Stimulated activated CD4-positive, alpha-beta T cell treated with anti-CD3 and anti-CD28 coated beads, Interleukin-15, amount 100 ng/mL, for 1 hour (primary cell): ENCODE measurements around the gene ACP4.
"Not testable (repeated sequence)": the region's sequence is repeated elsewhere in the genome, so short reads cannot be mapped to it uniquely, and the experiment has no call there.

ENCODE experiments used
- DNase-seq, 2 donors: peaks; one replicate each; pipeline ENCODE4 v3.0.0-alpha.2; 2020; ENCODE audit warnings: low read depth in 1 of 2, low spot score in 1 of 2

Gene ACP4

GRCh38 chr19:50796634-50797428 lies 6.6 kb downstream of the ACP4 start:
- no peak for DNase-seq

GRCh38 chr19:50797429-50797780 lies 7.2 kb downstream of the ACP4 start:
- no peak for DNase-seq

DNA sequence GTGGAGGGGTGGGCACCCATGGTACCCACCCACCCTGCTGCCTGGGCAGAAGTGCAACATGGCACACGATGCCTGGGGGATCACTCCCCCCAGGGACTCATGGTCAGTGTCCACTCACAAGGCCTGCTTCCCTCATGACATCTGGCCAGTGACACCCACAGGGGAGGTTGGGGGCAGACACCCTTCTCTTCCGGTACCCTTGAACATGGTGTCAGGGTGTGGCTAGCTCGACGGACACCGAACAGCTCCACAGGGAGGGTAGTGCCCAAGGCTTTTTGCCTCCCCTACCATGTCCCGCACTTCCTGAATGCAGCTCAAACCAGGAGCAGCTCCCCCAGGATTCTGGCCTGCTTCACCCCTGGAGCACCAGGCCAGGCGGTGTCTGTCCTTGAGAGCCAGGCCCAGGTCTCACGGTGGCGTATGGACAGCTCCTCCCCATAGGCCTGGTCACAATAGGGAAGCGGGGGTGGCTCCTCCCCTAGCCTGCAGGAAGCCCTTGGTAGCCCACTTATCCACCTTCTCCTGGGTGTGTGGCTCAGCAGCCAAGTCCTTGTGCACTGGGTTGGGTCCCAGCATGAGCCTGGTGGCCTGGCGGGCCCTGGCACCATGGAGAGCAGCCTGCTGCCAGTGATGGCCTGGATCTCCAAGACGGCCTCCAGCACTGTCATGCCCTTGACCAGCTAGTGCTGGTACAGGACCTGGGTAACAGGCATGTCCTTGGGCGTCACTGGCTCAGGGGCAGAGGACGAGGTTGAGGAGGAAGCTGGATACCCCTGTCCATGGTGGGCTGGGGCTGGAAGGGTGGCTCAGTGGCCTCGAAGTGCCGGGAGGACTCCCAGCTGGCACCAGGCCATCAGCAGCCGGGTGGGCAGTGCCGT lies 7.8 kb downstream of the ACP4 start:
- DNase-seq = no peak

DNA sequence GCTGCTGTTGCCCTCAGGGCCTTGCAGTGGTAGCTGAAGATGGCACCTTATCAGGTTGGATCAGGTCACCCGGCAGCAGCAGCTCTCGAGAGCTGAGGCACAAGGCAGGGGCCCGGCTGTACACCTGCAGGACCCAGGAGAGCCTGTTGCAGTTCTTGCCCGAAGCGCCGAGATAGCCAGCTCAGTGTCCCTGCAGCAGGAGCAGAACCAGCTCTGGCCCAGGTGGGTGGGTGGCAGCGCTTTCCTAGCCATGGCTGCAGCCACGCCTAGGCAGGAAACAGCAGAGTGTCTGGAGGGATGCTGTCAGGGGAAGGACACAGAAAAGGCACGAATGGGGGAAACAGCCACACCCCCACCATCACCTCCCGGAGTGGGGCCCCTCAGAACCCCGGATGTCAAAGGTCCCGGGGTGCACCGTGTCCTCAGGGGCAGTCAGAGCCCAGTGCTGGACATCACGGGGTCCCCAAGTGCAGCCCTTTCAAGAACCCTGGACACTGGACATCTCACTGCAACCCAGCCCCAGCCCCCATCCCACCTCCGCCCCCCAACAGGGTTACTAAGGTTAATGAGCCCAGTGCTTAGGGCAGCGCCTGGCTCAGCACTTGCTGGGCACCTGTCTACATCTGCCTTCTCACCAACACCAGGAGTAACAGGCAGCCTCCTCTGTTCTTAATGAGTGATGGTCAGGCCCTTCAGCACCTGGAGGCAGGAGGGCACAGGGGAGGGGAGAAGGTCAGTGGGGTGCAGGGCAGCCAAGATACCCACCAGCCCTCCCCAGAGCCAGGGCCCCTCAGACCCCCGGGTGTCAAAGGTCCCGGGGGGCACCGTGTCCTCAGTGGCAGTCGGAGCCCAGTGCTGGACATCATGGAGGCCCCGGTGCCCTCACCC lies 8.7 kb downstream of the ACP4 start:
- DNase-seq = no peak

DNA sequence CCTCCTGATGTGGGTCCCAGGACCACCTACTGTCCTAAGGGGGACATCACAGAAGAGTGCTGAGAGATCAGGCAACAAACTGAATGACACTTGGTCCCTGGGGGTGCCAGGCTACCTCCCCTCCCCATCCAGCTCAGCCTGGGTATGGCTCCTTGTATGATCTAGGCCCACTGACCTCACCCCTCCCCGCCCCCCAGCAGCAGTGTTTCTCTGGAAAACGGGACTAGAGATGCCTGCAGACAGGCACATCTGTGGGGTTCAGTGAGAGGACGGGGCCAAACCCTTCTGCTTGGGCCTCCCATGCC lies 9.3 kb downstream of the ACP4 start:
- DNase-seq = no peak

DNA sequence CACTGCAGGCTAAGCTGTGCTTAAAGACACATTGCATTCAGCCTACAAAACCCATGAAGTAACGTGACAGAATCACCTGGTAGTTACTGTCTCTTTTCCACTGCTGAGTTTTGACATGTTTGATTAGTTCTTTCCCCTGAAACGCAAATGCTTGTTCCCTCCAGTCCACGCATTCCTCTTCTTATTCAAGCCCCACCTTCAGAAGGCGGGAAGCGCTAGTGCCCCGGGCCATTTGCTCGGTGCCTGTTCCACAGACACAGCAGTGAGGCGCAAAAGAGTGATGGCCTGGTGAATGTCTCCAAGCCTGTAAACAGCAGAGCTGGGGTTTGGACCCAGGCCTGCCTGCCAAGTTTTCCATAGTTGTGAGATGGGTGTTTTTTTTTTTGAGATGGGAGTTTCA lies 10.9 kb downstream of the ACP4 start:
- no peak for DNase-seq

DNA sequence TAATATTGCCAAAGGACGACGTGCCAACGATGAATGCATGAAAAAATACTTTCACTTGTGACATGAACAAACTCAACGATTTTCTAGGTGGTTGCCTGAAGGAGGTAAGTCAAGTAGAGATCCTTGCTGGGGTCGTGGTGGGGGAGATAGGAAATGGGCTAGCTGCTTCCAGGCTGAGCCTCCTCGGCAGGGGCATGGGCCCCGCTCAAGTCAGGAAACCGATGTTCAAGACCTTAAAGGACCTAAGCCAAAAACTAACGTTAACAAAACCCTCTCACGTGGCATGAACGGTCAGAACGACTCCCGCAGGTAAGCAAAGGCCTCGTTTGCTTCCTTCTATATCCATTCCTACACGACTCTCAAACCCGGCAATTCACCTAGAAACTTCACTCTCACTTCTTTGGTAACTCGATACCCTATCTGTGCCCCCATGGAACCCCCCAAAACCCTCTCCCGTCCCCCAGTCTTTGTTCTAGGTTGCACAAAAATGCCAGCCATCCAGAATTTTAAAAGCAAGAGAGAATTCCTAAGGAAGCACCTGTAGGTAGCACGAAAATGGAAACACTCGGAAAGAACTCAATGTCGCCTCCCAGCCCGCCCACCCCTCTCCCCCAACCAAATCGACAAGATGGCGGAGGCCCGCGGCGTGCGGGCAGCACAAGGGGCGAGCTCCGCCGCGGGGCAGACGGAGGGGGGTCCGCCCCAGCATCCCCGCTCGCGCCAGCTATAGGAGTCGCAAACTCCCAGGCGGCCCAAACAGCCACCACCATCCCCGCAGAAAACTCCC lies 13.6 kb downstream of the ACP4 start:
- peak in 1 of 2 donors; percentile 40 for DNase-seq

- DNase-seq = peak; percentile 93 to 97
Observed at GRCh38 chr19:50804420-50805272, 14.4 kb downstream of the ACP4 start.

GRCh38 chr19:50808856-50809255 lies 18.6 kb downstream of the ACP4 start:
- DNase-seq = no peak

GRCh38 chr19:50811622-50812238 lies 21.5 kb downstream of the ACP4 start:
- not testable (repeated sequence) for DNase-seq

GRCh38 chr19:50812474-50812873 lies 22.3 kb downstream of the ACP4 start:
- DNase-seq = no peak

DNA sequence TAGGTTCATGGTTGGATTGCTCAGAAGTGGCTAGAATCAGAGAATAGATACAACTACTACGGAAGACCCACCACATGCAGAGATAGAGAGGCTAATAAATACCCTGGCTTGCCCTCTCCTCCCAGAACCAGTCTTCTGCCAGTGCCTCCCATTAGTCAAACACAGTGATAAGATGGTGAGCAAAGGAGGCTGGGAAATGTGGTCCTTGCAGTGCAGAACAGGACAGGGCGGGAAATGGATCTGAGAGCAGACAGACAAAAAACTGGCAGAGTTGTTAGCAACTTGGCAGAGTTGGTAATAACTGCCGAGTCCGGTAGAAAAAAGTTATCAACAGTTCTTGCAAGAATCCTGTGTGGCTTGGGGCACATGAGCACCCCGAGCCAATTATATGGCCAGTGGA lies 24.7 kb downstream of the ACP4 start:
- DNase-seq = no peak

- no peak for DNase-seq
Observed at GRCh38 chr19:50815439-50815838, 25.2 kb downstream of the ACP4 start.

GRCh38 chr19:50817941-50818858 lies 28.0 kb downstream of the ACP4 start:
- DNase-seq = peak in 1 of 2 donors; percentile 33

DNA sequence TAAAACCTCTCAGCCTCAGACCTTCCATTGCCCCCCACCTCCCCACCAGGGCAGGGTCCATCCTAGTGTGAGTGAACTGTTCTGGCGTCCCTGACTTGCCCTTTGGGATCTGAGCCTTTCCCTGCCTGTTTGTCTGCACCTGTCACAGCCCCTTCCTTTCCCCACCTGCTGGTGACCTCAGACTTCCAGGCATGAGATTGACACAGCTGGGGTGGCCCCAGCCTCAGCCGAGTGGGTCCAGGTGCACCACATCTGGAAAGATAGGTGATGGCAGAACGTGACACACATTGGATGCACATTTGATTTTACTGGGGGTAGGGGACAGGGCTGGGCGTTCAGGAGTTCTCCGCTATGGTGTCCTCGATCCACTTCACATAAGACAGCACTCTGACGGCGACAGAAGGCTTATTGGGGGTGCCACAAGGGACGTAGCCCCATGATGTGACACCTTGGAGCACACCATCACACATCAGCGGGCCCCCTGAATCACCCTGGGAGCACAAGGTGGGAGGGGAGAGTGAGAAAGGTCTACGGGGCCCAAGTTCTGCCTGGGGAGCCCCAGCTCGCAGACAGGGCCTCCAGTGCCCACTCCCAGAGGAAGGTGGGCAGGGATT lies 28.8 kb downstream of the ACP4 start:
- no peak for DNase-seq

- no peak for DNase-seq
Observed at GRCh38 chr19:50819636-50820035, 29.4 kb downstream of the ACP4 start.

DNA sequence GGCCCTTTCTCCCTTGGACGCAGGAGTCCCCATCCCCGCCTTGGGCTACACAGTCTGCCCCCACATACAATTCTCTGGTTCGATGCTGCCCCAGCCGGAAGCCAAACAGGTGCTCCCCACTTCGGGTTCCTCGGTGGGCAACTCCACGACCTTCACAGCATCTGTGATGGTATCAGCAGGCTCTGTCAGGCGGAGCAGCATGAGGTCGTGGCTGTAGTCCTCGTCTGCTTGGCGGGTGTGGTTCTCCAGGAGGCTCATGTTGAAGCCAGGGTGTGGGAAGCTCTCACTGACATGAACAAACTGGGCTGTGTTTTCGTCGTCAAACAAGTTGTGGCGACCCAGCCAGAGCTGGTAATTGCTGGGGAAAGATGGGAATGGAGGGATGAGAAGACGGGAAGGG lies 29.9 kb downstream of the ACP4 start:
- no peak for DNase-seq
